GM21529 (cell line): Measurements from ENCODE around the gene TBC1D1.

Experiments
- ATAC-seq: cut with Tn5 transposase; IDR thresholded peaks from one replicate; pipeline ENCODE4 v1.9.1; 2021; ENCODE audit not compliant: unreplicated experiment

TBC1D1 gene

GRCh38 chr4:37890801-37891259, at the start of gene TBC1D1:
Gene TBC1D1, plus strand, starts transcription at chr4:37891084. Its CDS starts 11,012 bp downstream, at chr4:37902096.
- peak; percentile 31 for ATAC-seq

DNA sequence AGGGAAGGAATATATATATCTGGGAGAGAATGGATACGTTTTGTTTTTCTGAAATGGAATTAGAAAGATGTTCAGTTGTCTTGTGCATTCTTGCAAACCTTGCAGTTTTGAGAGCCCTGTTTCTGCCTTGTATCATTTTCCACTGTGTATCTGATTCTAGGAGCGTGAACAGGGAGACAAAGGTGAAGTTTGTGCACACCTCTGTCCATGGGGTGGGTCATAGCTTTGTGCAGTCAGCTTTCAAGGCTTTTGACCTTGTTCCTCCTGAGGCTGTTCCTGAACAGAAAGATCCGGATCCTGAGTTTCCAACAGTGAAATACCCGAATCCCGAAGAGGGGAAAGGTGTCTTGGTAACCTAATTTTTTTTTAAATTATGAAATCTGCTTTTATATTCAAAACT, 46.7 kb upstream of the TBC1D1 start:
- ATAC-seq, result no peak

GRCh38 chr4:37845201-37845600, 45.7 kb upstream of the TBC1D1 start:
- ATAC-seq, result no peak

- ATAC-seq, result no peak
These were observed 43.5 kb upstream of the TBC1D1 start for GRCh38 chr4:37847311-37847884.

GRCh38 chr4:37852376-37852775, 38.5 kb upstream of the TBC1D1 start:
- ATAC-seq, result no peak

GRCh38 chr4:37858112-37858511, 32.8 kb upstream of the TBC1D1 start:
- ATAC-seq, result no peak

GRCh38 chr4:37858872-37859271, 32.0 kb upstream of the TBC1D1 start:
- no peak for ATAC-seq

DNA sequence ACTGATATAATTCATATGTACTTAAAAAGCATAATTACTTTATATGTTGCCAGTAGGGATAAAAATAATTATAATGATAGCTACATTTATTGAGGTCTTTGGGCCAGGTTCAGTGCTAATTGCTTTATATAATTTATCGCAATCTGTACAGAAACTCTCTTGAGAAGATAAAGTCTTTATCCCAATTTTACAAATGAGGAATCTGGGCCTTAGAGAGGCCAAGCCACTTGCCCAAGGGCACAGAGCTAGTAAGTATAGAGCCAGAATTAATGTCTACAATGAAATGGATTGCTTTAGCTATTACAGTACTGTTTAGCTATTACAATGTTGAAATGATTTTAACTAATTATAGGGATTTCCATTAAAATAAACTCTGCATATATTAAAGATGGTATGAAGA, 30.6 kb upstream of the TBC1D1 start:
- ATAC-seq, result no peak

GRCh38 chr4:37862961-37863360, 27.9 kb upstream of the TBC1D1 start:
- ATAC-seq, result no peak

- ATAC-seq, result no peak
These were observed 26.1 kb upstream of the TBC1D1 start for GRCh38 chr4:37864786-37865185.

GRCh38 chr4:37865450-37865849, 25.4 kb upstream of the TBC1D1 start:
- no peak for ATAC-seq

DNA sequence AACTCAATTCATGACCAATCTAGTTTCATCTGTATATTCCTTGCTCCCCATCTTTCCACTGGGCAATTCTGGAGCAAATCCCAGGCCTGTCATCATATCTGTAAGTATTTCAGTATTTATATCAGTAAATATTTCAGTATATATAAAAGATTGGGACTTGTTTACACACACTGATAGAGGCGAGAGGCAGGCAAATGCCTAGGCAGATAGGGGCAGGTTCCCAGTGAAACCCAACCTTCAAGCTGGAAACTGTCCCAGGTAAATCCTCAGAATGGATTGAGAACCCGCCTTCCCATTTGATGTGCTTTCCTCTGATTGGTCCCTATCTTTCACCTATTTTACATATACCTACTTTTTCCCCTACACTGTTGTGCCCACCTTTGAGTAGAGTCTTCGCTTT, 23.8 kb upstream of the TBC1D1 start:
- ATAC-seq, result no peak

DNA sequence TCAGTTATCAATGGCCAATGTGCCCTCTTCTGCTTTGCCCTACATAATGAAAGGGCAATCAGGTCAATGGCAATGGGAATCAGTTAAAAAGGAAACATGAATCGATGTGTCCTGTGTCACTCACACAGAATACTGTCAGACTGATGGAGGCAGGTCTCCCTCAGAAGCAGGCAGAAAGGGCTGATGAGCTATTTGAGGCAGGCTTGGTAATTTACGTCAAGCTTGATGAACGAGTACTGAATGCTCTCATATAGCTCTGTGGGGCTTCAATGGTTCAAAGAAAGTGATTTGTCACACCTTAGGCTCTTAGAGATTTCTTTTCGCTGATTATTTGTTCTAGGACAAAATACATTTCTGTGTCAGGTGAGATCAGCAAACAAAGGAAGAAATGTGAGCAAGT, 22.6 kb upstream of the TBC1D1 start:
- no peak for ATAC-seq

DNA sequence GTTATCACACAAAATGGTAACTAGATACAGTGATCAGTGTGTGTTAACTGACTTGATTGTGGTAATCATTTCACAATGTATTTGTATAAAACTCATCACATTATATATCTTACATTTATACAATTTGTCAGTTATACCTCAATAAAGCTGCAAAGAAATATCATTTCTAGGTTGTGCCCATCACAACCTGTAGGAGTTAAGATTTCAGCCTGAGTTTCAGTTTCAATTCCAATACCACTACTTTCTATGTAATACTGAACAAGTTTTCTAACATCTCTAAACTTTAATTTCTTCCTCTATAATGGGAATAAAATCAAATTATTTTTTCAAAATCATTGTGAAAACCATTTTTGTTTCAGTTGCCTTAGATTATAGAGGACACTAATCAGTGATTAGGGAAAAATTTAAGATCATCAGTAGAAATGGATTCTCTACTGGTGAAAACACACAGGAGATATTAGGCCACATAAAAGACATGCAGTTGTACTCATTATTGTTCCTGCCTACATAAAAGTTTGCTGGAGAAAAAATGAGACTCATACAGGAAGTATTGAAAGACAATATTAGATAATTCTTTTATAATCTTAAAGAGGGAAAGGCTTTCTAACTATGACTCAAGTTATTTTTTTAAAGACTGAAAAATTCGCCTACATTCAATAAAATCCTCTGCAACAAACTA, 18.4 kb upstream of the TBC1D1 start:
- ATAC-seq, result peak; percentile 47

- no peak for ATAC-seq
These were observed 17.5 kb upstream of the TBC1D1 start for GRCh38 chr4:37873386-37873785.

GRCh38 chr4:37876156-37876555, 14.7 kb upstream of the TBC1D1 start:
- no peak for ATAC-seq

DNA sequence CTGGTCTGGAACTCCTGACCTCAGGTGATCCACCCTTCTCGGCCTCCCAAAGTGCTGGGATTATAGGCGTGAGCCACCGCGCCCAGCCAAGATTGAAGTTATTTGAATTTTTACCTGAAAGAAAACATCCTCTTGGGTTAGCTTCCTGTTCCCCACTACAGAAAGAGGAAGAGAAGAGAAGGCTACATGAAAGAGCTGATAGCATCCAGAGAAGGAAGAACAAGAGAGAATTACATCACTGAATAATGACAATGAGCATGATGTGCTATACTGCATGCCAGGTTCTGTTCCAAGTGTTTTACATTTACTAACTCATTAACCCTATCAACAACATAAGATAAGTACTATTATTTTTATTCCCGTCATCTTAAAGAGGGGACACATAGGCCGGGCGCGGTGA, 11.5 kb upstream of the TBC1D1 start:
- ATAC-seq, result no peak

- ATAC-seq, result no peak
These were observed 9.1 kb upstream of the TBC1D1 start for GRCh38 chr4:37881811-37882210.

- no peak for ATAC-seq
These were observed 8.1 kb upstream of the TBC1D1 start for GRCh38 chr4:37882665-37883296.

DNA sequence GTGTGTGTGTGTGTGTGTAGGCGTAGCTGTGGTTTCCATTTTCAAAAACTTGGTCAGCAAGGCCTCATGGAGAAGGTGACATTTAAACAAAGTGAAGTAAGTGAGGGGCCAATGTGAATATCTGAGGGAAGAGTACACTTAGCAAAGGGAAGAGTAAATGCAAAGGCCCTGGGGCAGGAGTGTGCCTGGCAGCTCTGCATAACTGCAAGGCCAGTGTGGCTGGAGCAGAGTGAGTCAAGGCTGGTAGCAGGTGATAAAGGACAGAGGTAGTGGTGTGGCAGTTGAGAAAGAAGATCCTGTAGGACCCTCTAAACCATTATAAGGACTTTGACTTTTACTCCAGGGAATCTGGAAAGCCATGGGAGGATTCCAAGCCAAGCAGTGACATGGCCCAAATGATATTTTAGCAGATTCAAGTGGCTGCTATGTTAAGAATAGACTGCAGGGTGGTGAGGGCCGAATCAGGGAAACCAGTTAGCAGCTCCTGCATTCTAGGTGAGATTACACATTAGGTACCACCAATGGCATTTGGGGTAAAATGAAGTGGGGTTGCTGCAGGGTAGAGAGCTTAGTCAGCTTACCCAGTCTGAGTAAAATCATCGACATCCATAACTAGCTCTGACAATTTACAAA, 5.9 kb upstream of the TBC1D1 start:
- no peak for ATAC-seq

- ATAC-seq, result no peak
These were observed 5.4 kb upstream of the TBC1D1 start for GRCh38 chr4:37885496-37885895.
